ENCODE data around the gene BLVRA.

- TF ChIP-seq CTCF (IDR thresholded peaks at IDR 0.05; ENCODE audit: low read depth, low read length, poor library complexity, severe bottlenecking) (no peak), EZH2phosphoT487 (IDR thresholded peaks at IDR 0.05; ENCODE audit: borderline replicate concordance, low read length) (no peak)
Observed at GRCh38 chr7:43784030-43784584, 25.6 kb downstream of the BLVRA start.
